ENCODE data around the gene CTSD.

DNA sequence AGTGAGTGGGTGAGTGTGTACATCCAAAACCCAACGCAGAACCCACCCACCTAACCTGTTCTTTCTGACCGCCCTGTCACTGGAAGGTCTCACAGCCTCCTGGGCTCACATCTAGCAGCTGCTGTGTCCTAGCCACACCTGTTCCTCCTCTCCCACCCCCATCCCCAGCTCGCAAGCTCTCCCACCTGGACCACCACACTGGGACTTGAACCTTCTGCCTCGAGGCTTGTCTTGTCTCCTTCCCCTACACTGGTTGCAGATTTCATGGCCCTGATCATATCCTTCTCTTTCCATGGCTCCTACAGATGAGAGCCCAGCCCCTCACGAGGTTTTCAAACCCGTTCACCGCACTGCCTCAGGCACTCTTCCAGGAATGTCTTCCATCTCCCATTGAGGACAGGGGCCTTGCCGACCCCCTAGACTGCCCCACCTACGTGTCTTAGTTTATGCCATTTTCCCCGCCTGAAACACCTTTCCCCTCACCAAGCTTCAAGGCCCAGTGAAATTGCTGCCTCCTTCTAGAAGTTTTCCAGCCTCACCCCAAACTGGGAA lies 20.1 kb downstream of the CTSD start:
- TF ChIP-seq, protein P1, sequence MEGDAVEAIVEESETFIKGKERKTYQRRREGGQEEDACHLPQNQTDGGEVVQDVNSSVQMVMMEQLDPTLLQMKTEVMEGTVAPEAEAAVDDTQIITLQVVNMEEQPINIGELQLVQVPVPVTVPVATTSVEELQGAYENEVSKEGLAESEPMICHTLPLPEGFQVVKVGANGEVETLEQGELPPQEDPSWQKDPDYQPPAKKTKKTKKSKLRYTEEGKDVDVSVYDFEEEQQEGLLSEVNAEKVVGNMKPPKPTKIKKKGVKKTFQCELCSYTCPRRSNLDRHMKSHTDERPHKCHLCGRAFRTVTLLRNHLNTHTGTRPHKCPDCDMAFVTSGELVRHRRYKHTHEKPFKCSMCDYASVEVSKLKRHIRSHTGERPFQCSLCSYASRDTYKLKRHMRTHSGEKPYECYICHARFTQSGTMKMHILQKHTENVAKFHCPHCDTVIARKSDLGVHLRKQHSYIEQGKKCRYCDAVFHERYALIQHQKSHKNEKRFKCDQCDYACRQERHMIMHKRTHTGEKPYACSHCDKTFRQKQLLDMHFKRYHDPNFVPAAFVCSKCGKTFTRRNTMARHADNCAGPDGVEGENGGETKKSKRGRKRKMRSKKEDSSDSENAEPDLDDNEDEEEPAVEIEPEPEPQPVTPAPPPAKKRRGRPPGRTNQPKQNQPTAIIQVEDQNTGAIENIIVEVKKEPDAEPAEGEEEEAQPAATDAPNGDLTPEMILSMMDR (IDR thresholded peaks at IDR 0.05; ENCODE audit: control extremely low read depth in 1 of 3, insufficient read depth in 1 of 3, low read depth in 1 of 3, low read length in 3 of 3) = no peak
- no peak for TF ChIP-seq RAD21 (IDR thresholded peaks at IDR 0.05 in 1 of 2, conservative IDR thresholded peaks at IDR 0.05 in 1 of 2; ENCODE audit: low read depth in 2 of 2, low read length in 2 of 2)
- TF ChIP-seq POLR2A (IDR thresholded peaks at IDR 0.05; ENCODE audit: control extremely low read depth in 1 of 2, low read depth in 2 of 2, low read length in 2 of 2) = no peak
- TF ChIP-seq MAX (IDR thresholded peaks at IDR 0.05) = no peak
- no peak for TF ChIP-seq GABPA (IDR thresholded peaks at IDR 0.05; ENCODE audit: borderline replicate concordance, insufficient read depth, low read length)
- no peak for TF ChIP-seq RXRA (IDR thresholded peaks at IDR 0.05; ENCODE audit: insufficient read depth, low read depth, low read length)
- no peak for TF ChIP-seq CHD1 (IDR thresholded peaks at IDR 0.05; ENCODE audit: low read depth, low read length)
